Tibial artery (tissue), 4 donors: Measurements from ENCODE around the gene KRT34.
"Not testable (repeated sequence)": the region's sequence is repeated elsewhere in the genome, so short reads cannot be mapped to it uniquely, and the experiment has no call there.

ENCODE experiments used
- DNase-seq, 2 donors: peaks; one replicate each; pipeline ENCODE4 v3.0.0-alpha.2; 2019
- H3K27ac ChIP-seq, 2 donors: fragments of 200-600 bp; sonication (generic) in 1 of 2; 1 replicate in 1 of 2; 2 replicates in 1 of 2; pipeline ENCODE4 v1.5.1; 2018 to 2019; ENCODE audit warnings: mild to moderate bottlenecking in 1 of 2
- H3K27me3 ChIP-seq, 2 donors: fragments of 200-600 bp; sonication (generic) in 1 of 2; one replicate each; pipeline versions ENCODE4 v1.5.1 to v1.6.0; 2016 to 2019
- H3K36me3 ChIP-seq, 3 donors: fragments of 200-600 bp; sonication (generic) in 2 of 3; one replicate each; pipeline ENCODE4 v1.5.1; 2016 to 2019; ENCODE audit warnings: mild to moderate bottlenecking in 2 of 3
- H3K4me1 ChIP-seq, 4 donors: fragments of 200-600 bp; sonication (generic) in 2 of 4; 1 replicate in 3 of 4; 2 replicates in 1 of 4; pipeline ENCODE4 v1.5.1; 2016 to 2019
- H3K4me3 ChIP-seq, 2 donors: fragments of 200-600 bp; sonication (generic) in 1 of 2; 1 replicate in 1 of 2; 2 replicates in 1 of 2; pipeline ENCODE4 v1.5.1; 2018 to 2019; ENCODE audit warnings: mild to moderate bottlenecking in 2 of 2
- H3K9me3 ChIP-seq, 3 donors: fragments of 200-600 bp; sonication (generic) in 1 of 3; one replicate each; pipeline ENCODE4 v1.5.1; 2016 to 2019
- intact Hi-C: fragments of 100-400 bp; cut with DNase I; formaldehyde crosslinking; loops from one replicate; pipeline ENCODE4 v1.15.0; 2023; ENCODE audit warnings: low total_unique reads
- TF ChIP-seq, protein P1 (sequence below), 2 experiments: fragments of 200-600 bp in 1 of 2; fragments of 450-650 bp in 1 of 2; IDR thresholded peaks; one replicate each; pipeline ENCODE4 v1.5.1; 2017 to 2019; ENCODE audit warnings: antibody characterized with exemption in 2 of 2, mild to moderate bottlenecking in 1 of 2, moderate library complexity in 1 of 2

Gene KRT34

DNA sequence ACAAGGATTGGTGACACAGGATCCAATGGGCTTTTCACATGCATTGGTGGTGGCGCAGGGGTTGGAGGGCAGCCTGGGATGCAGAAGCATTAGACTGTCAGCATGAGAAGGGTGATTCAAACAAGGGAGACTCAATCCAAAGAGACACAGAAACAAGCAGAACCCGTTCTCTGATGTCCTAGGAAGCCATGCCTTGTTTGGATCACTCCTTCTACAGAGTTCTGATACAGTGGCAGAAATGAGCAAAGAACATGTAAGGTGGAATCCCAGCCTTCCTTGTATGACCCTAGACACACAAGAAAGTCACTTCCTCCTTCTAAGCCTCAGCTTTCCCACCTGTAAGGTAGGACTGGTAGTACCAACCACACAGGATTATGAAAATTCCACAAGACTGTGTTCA is 18.2 kb downstream of the KRT34 start:
- no peaks in the 10 kb centered on the region for H3K4me1 ChIP-seq

DNA sequence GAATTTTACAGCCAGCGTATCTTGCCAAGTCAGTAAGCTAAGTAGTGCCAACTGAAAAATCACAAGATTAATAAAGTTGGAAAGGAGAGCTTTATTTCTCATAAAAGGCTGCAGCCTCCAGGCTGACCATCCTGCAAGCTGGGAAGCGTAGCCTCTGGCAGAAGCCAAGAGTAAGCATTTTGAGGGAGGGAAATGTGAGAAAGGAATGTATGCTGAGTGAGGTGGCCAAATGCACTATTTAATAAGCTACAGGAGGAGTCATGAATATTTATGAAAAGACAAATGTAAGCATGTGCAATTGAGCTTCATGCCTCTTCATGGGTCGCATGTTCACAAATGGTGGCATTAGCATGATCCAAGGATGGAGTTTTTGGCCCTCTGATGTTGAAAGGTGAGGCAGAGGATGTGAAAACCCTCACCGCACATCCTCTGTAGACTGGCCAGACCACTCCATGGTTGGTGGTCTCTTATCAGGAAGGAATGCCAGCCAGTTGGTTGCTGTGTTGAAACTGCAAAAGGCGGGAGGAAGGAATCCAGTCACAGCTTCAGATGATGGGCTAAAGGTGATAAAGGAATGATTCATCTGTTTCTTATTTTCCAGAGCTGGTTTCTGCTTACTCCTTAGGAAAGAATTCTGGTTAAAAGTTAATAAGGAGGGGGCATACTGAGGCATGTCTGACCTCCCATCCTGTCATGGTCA is 21.7 kb downstream of the KRT34 start:
- no peaks in the 10 kb centered on the region for H3K4me1 ChIP-seq
- H3K27me3 ChIP-seq = no peaks in the 10 kb centered on the region
- H3K9me3 ChIP-seq = peaks cover 0 to 5% (median 0%) of the 10 kb centered on the region in 3 donors
- no peak overlapping the region for H3K27ac ChIP-seq
- no peak overlapping the region for H3K4me3 ChIP-seq
- H3K36me3 ChIP-seq = no peaks in the 10 kb centered on the region
- intact Hi-C loops = no loop called here
- TF ChIP-seq, protein P1, sequence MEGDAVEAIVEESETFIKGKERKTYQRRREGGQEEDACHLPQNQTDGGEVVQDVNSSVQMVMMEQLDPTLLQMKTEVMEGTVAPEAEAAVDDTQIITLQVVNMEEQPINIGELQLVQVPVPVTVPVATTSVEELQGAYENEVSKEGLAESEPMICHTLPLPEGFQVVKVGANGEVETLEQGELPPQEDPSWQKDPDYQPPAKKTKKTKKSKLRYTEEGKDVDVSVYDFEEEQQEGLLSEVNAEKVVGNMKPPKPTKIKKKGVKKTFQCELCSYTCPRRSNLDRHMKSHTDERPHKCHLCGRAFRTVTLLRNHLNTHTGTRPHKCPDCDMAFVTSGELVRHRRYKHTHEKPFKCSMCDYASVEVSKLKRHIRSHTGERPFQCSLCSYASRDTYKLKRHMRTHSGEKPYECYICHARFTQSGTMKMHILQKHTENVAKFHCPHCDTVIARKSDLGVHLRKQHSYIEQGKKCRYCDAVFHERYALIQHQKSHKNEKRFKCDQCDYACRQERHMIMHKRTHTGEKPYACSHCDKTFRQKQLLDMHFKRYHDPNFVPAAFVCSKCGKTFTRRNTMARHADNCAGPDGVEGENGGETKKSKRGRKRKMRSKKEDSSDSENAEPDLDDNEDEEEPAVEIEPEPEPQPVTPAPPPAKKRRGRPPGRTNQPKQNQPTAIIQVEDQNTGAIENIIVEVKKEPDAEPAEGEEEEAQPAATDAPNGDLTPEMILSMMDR (IDR thresholded peaks at IDR 0.05) = no peak
- no peak for DNase-seq

More for the DNA sequence above, 18.2 kb downstream of the KRT34 start:
- TF ChIP-seq, protein P1 (IDR thresholded peaks at IDR 0.05) = no peak
- no peaks in the 10 kb centered on the region for H3K9me3 ChIP-seq
- H3K27me3 ChIP-seq = no peaks in the 10 kb centered on the region
- H3K36me3 ChIP-seq = no peaks in the 10 kb centered on the region
- no peak overlapping the region for H3K4me3 ChIP-seq
- intact Hi-C loops = no loop called here
- DNase-seq = no peak
- H3K27ac ChIP-seq = no peak overlapping the region

DNA sequence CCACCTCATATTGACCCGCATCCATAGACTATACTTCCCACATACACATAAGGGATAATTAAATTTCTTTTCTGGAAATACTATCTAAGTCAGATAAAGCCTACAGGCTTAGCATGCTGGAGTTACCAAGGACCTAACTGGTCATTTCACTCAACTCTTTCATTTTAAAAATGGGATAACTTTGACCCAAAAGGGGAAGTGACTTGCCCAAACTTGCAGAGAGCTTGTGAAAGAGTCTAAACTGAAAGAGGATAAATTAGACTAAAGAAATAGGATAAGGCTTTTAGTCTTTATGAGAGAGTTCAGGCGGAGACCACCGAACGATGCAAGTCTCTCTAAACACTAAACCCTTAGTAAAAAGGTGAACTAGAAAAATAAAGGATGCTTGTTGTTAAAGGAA is 27.6 kb downstream of the KRT34 start:
- H3K36me3 ChIP-seq = no peaks in the 10 kb centered on the region
- H3K4me1 ChIP-seq = no peaks in the 10 kb centered on the region
- no peak overlapping the region for H3K4me3 ChIP-seq
- H3K27me3 ChIP-seq = no peaks in the 10 kb centered on the region
- peaks cover 0 to 5% (median 0%) of the 10 kb centered on the region in 3 donors for H3K9me3 ChIP-seq
- intact Hi-C loops = no loop called here
- no peak overlapping the region for H3K27ac ChIP-seq
- DNase-seq = no peak
- TF ChIP-seq, protein P1 (IDR thresholded peaks at IDR 0.05) = no peak

DNA sequence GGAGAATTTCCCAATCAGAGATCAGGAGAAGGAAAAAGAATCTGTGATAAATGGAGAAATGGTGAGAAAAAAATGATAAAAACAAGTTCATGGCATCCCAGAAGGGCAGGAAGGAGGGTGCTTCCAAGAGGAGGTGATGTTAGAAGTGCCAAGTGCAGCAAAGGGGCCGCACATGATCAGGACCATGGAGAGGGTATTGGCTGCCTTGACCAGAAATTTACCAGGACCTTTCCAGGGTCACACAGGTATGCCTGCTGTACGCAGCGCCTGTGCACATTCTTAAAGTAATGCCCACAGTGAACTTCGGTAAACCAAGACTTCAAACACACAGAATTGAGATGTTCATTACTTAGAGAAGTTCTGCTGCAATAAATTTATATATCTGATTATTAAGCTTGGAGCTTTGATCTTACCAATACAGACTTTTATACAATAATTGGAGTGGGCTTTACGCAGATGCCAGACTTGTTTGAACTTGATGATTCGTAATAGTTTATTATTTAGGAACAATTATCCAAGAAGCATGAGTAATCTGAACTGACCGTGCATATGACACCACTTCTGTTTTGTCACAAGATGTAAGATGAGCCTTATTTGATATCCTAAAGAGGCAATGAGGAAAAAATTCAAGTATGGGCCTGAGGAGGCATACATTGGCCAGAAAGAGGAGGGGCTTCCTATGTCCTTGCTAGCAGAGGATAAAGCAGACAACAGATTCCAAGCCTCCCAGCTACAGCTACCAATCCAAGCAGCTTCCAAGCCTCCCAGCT is 29.3 kb downstream of the KRT34 start:
- Histone ChIP-seq H3K36me3 (no peaks in the 10 kb centered on the region), H3K27ac (no peak overlapping the region), H3K27me3 (no peaks in the 10 kb centered on the region), H3K9me3 (peaks cover 0 to 5% (median 0%) of the 10 kb centered on the region in 3 donors), H3K4me1 (no peaks in the 10 kb centered on the region), H3K4me3 (no peak overlapping the region)
- TF ChIP-seq, protein P1 (IDR thresholded peaks at IDR 0.05) = no peak
- no peak for DNase-seq
- intact Hi-C loops = no loop called here

DNA sequence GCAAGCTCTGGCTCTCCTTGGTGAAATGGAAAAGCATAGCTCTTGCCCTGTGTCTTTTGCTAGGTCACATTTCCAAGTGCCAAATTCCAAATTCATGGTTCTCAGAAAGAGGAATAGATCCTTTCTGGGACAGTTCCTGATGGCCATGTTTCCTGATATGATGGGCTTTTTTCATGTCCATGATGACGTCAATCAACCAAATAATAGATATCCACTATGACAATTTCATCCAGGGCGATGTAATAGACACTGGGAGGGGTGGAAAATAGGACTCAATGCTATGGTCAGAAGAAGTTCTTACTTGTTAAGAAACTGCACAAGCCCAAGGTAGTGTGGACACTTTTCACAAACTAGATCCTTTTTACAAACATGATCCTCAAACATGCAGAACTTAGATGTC is 30.9 kb downstream of the KRT34 start:
- Histone ChIP-seq H3K4me1 (no peaks in the 10 kb centered on the region), H3K36me3 (no peaks in the 10 kb centered on the region), H3K9me3 (peaks cover 0 to 2% (median 0%) of the 10 kb centered on the region in 3 donors), H3K27me3 (no peaks in the 10 kb centered on the region), H3K27ac (no peak overlapping the region), H3K4me3 (no peak overlapping the region)
- TF ChIP-seq, protein P1 (IDR thresholded peaks at IDR 0.05) = no peak
- DNase-seq = no peak
- intact Hi-C loops = no loop called here

DNA sequence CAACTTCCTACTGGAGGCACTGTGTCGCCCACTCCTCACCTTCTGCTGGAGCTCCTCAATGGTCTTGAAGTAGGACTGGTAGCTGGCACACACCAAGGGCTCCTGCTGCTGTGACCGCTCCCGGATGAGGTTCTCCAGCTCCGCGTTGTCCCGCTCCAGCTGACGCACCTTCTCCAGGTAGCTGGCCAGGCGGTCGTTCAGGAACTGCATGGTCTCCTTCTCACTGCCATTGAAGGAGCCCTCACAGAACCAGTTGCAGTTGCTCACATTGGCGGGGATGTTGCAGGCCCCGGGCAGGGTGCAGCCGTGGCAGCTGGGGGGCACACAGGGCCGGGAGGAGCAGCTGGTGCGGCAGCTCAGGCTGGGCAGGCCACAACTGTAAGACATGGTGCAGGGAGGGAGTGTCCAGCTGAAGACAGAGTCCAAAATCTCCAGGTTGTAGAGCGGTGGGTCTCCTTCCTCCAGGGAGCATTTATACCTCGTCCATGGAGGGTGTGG is 31.7 kb downstream of the KRT34 start, which contains the start of gene KRT33A:
TSS of gene KRT33A (minus strand) at position 448 of the 498 bp plus-strand sequence. CDS start at position 387, 61 bp downstream.
- H3K4me1 ChIP-seq, H3K36me3 ChIP-seq, DNase-seq, H3K9me3 ChIP-seq, intact Hi-C loops, H3K27me3 ChIP-seq, H3K27ac ChIP-seq, H3K4me3 ChIP-seq: not testable (repeated sequence)
